ENCODE results near the gene RFWD3.

Gene RFWD3

DNA sequence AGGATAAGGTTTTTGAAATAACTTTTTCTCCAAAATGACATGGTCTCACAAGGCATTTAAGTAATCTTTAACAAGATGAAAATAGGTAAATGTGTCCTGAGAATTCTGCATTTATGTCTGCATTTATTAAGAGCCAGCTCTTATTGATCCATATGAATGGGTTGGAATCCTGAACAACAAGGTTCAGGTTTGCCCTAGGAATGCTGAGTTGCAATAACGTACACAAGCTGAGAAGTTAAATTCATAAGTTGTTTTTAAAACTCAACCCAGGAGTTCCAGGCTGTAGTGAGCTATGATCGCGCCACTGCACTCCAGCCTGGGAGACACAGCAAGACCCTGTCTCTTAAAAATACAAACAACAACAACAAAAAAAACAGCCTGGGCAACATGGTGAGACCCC lies 87.8 kb downstream of the RFWD3 start:
- WGBS (ENCODE audit: extremely low coverage, insufficient coverage, insufficient read length), result no CpG with 5 or more reads among the region's 3 CpGs
- H4K12ac ChIP-seq (ENCODE audit: low read depth, low read length), result no peak overlapping the region

GRCh38 chr16:74578433-74578832 lies 88.2 kb downstream of the RFWD3 start:
- Histone ChIP-seq H3K4ac (ENCODE audit: low read depth, low read length) (no peak overlapping the region), H2BK120ac (ENCODE audit: insufficient read depth, low read length, poor library complexity) (no peak overlapping the region)
- WGBS (ENCODE audit: extremely low coverage, insufficient coverage, insufficient read length), result no CpG with 5 or more reads among the region's 3 CpGs

More for the DNA sequence above, 87.8 kb downstream of the RFWD3 start:
- Histone ChIP-seq H2BK5ac (ENCODE audit: low read depth, low read length, poor library complexity) (no peak overlapping the region), H3K27ac (ENCODE audit: low read depth, low read length) (no peak overlapping the region), H3K14ac (ENCODE audit: low read length) (no peak overlapping the region), H3K4me3 (ENCODE audit: low read depth, low read length) (no peak overlapping the region), H3K79me1 (ENCODE audit: low read length) (no peaks in the 10 kb centered on the region), H2AK5ac (ENCODE audit: low read length) (no peak overlapping the region), H3K23ac (ENCODE audit: low read length) (no peak overlapping the region), H3K4me2 (ENCODE audit: low read length) (no peak overlapping the region), H3K4ac (ENCODE audit: low read depth, low read length) (no peak overlapping the region), H2BK120ac (ENCODE audit: insufficient read depth, low read length, poor library complexity) (no peak overlapping the region), H3K9me3 (ENCODE audit: insufficient read depth, low read depth, low read length) (no peaks in the 10 kb centered on the region), H3K27me3 (ENCODE audit: insufficient read depth, low read length) (no peaks in the 10 kb centered on the region), H2BK12ac (ENCODE audit: low read length) (no peak overlapping the region), H4K91ac (ENCODE audit: low read depth, low read length) (no peak overlapping the region), H3K79me2 (ENCODE audit: control insufficient read depth, insufficient read depth, low read length, poor library complexity) (peaks cover 1% of the 10 kb centered on the region), H2AFZ (ENCODE audit: insufficient read depth, low read length, poor library complexity) (no peak overlapping the region), H3K4me1 (ENCODE audit: control insufficient read depth in 1 of 2, insufficient read depth in 2 of 2, low read length in 2 of 2) (no peaks in the 10 kb centered on the region), H3K36me3 (ENCODE audit: control insufficient read depth in 1 of 2, insufficient read depth in 2 of 2, low read length in 2 of 2) (no peaks in the 10 kb centered on the region), H3K9ac (ENCODE audit: low read length) (no peak overlapping the region), H4K8ac (ENCODE audit: low read depth, low read length) (no peak overlapping the region), H3K18ac (ENCODE audit: low read length) (no peak overlapping the region)
- no peak for DNase-seq

DNA sequence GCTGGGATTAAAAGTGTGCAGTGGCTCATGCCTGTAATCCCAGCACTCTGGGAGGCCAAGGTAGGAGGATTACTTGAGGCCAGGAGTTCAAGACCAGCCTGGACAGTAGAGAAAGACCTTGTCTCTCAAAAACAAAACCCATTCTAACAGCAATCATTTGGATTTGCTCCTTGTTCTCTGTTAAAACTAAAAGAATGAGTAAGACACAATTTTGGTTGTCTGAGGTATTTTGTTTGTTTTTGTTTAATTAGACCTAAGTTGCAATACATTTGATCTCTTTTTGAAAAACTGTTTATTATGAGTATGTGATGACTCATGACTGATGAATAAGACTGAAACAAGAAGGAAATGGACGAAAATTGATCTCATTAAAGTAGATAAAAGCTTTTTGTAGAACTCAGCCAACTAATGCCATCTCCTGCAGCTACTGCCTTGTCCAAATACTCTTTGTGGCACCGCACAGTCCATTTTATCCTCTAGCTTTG lies 88.8 kb downstream of the RFWD3 start:
- Histone ChIP-seq H3K9ac (ENCODE audit: low read length) (no peak overlapping the region), H3K27ac (ENCODE audit: low read depth, low read length) (no peak overlapping the region), H2AFZ (ENCODE audit: insufficient read depth, low read length, poor library complexity) (no peak overlapping the region), H3K27me3 (ENCODE audit: insufficient read depth, low read length) (no peaks in the 10 kb centered on the region), H3K4me2 (ENCODE audit: low read length) (no peak overlapping the region), H3K4me3 (ENCODE audit: low read depth, low read length) (no peak overlapping the region), H3K14ac (ENCODE audit: low read length) (no peak overlapping the region), H2AK5ac (ENCODE audit: low read length) (no peak overlapping the region), H4K8ac (ENCODE audit: low read depth, low read length) (no peak overlapping the region), H3K23ac (ENCODE audit: low read length) (no peak overlapping the region), H4K12ac (ENCODE audit: low read depth, low read length) (no peak overlapping the region), H3K18ac (ENCODE audit: low read length) (no peak overlapping the region), H3K4me1 (ENCODE audit: control insufficient read depth in 1 of 2, insufficient read depth in 2 of 2, low read length in 2 of 2) (no peaks in the 10 kb centered on the region), H3K79me2 (ENCODE audit: control insufficient read depth, insufficient read depth, low read length, poor library complexity) (peaks cover 1% of the 10 kb centered on the region), H2BK120ac (ENCODE audit: insufficient read depth, low read length, poor library complexity) (no peak overlapping the region), H3K79me1 (ENCODE audit: low read length) (no peaks in the 10 kb centered on the region), H2BK5ac (ENCODE audit: low read depth, low read length, poor library complexity) (no peak overlapping the region), H4K91ac (ENCODE audit: low read depth, low read length) (no peak overlapping the region), H3K4ac (ENCODE audit: low read depth, low read length) (no peak overlapping the region), H3K9me3 (ENCODE audit: insufficient read depth, low read depth, low read length) (no peaks in the 10 kb centered on the region), H3K36me3 (ENCODE audit: control insufficient read depth in 1 of 2, insufficient read depth in 2 of 2, low read length in 2 of 2) (no peaks in the 10 kb centered on the region), H2BK12ac (ENCODE audit: low read length) (no peak overlapping the region)
- DNase-seq, result no peak
- no CpG with 5 or more reads among the region's 2 CpGs for WGBS (ENCODE audit: extremely low coverage, insufficient coverage, insufficient read length)

More at GRCh38 chr16:74578433-74578832, 88.2 kb downstream of the RFWD3 start:
- Histone ChIP-seq H3K27ac (ENCODE audit: low read depth, low read length) (no peak overlapping the region), H3K27me3 (ENCODE audit: insufficient read depth, low read length) (no peaks in the 10 kb centered on the region), H3K36me3 (ENCODE audit: control insufficient read depth in 1 of 2, insufficient read depth in 2 of 2, low read length in 2 of 2) (no peaks in the 10 kb centered on the region), H3K18ac (ENCODE audit: low read length) (no peak overlapping the region), H3K14ac (ENCODE audit: low read length) (no peak overlapping the region), H3K79me2 (ENCODE audit: control insufficient read depth, insufficient read depth, low read length, poor library complexity) (peaks cover 1% of the 10 kb centered on the region), H3K4me1 (ENCODE audit: control insufficient read depth in 1 of 2, insufficient read depth in 2 of 2, low read length in 2 of 2) (no peaks in the 10 kb centered on the region), H3K9me3 (ENCODE audit: insufficient read depth, low read depth, low read length) (no peaks in the 10 kb centered on the region), H4K12ac (ENCODE audit: low read depth, low read length) (no peak overlapping the region), H3K4me2 (ENCODE audit: low read length) (no peak overlapping the region), H2BK5ac (ENCODE audit: low read depth, low read length, poor library complexity) (no peak overlapping the region), H2BK12ac (ENCODE audit: low read length) (no peak overlapping the region), H2AK5ac (ENCODE audit: low read length) (no peak overlapping the region), H3K79me1 (ENCODE audit: low read length) (no peaks in the 10 kb centered on the region), H3K9ac (ENCODE audit: low read length) (no peak overlapping the region), H4K8ac (ENCODE audit: low read depth, low read length) (no peak overlapping the region), H3K23ac (ENCODE audit: low read length) (no peak overlapping the region), H2AFZ (ENCODE audit: insufficient read depth, low read length, poor library complexity) (no peak overlapping the region), H3K4me3 (ENCODE audit: low read depth, low read length) (no peak overlapping the region), H4K91ac (ENCODE audit: low read depth, low read length) (no peak overlapping the region)
- DNase-seq, result no peak

DNA sequence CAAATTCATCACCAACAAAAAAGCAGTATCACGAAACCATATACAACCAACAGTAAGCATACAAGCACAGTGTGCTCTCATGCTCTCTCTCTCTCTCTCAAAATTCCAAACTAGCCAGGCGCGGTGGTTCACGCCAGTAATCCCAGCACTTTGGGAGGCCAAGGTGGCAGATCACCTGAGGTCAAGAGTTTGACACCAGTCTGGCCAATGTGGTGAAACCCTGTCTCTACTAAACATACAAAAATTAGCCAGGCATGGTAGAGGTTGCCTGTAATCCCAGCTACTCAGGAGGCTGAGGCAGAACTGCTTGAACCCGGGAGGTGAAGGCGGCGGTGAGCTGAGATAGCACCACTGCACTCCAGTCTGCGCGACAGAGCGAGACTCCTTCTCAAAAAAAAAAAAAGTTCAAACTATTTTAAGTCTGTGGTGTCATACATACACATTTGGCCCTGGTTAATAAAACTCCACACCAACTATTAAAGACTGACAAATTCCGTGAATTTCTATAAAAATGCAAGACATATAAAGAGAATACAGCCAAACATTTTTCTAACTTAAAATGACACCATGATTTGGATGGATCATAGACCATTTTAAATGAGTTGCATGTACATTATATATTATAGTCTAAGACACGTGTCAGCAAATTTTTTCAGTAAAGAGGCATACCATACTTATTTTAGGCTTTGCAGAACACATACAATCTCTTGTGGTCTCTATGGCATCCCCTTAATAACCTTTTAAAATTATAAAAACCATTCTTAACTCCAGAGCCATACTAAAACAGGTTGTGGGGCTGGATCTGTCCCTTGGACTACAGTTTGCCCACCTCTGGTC lies 90.7 kb downstream of the RFWD3 start:
- Histone ChIP-seq H3K4me1 (ENCODE audit: control insufficient read depth in 1 of 2, insufficient read depth in 2 of 2, low read length in 2 of 2) (no peaks in the 10 kb centered on the region), H4K12ac (ENCODE audit: low read depth, low read length) (no peak overlapping the region), H3K14ac (ENCODE audit: low read length) (no peak overlapping the region), H2AK5ac (ENCODE audit: low read length) (no peak overlapping the region), H2BK120ac (ENCODE audit: insufficient read depth, low read length, poor library complexity) (no peak overlapping the region), H3K4me2 (ENCODE audit: low read length) (no peak overlapping the region), H2BK5ac (ENCODE audit: low read depth, low read length, poor library complexity) (no peak overlapping the region), H3K79me1 (ENCODE audit: low read length) (no peaks in the 10 kb centered on the region), H3K79me2 (ENCODE audit: control insufficient read depth, insufficient read depth, low read length, poor library complexity) (no peaks in the 10 kb centered on the region), H2AFZ (ENCODE audit: insufficient read depth, low read length, poor library complexity) (no peak overlapping the region), H3K23ac (ENCODE audit: low read length) (no peak overlapping the region), H3K4ac (ENCODE audit: low read depth, low read length) (no peak overlapping the region), H4K91ac (ENCODE audit: low read depth, low read length) (no peak overlapping the region), H2BK12ac (ENCODE audit: low read length) (no peak overlapping the region), H3K9ac (ENCODE audit: low read length) (no peak overlapping the region), H3K36me3 (ENCODE audit: control insufficient read depth in 1 of 2, insufficient read depth in 2 of 2, low read length in 2 of 2) (no peaks in the 10 kb centered on the region), H3K4me3 (ENCODE audit: low read depth, low read length) (no peak overlapping the region), H3K27ac (ENCODE audit: low read depth, low read length) (no peak overlapping the region), H4K8ac (ENCODE audit: low read depth, low read length) (no peak overlapping the region), H3K9me3 (ENCODE audit: insufficient read depth, low read depth, low read length) (no peaks in the 10 kb centered on the region), H3K27me3 (ENCODE audit: insufficient read depth, low read length) (no peaks in the 10 kb centered on the region), H3K18ac (ENCODE audit: low read length) (no peak overlapping the region)
- DNase-seq, result no peak
- WGBS (ENCODE audit: extremely low coverage, insufficient coverage, insufficient read length), result no CpG with 5 or more reads among the region's 12 CpGs

Measured in trophoblast cell (in vitro differentiated cells and primary cell).